Gastroesophageal sphincter (tissue), 4 donors: ENCODE data around the gene C12orf57. TPM values are rescaled to one million over a fixed set of nuclear protein-coding genes. Genes with fewer than 3 reads are reported as not detected.

Experiments
- ATAC-seq: fragments of 150-250 bp; one replicate; pipeline ENCODE4 v1.9.1; 2016; ENCODE audit warnings: mild to moderate bottlenecking, moderate library complexity
- H3K27ac ChIP-seq, 4 donors: fragments of 200-600 bp; sonication (generic) in 3 of 4; 1 replicate in 3 of 4; 2 replicates in 1 of 4; pipeline ENCODE4 v1.5.1; 2016 to 2019
- H3K27me3 ChIP-seq: fragments of 200-600 bp; sonication (generic); one replicate; pipeline ENCODE4 v1.5.1; 2019
- H3K36me3 ChIP-seq, 2 donors: fragments of 200-600 bp; sonication (generic); one replicate each; pipeline ENCODE4 v1.5.1; 2019; ENCODE audit warnings: control low read depth in 1 of 2
- H3K4me1 ChIP-seq, 3 donors: fragments of 200-600 bp; sonication (generic); 1 replicate in 2 of 3; 2 replicates in 1 of 3; pipeline ENCODE4 v1.5.1; 2016 to 2019; ENCODE audit warnings: control low read depth in 2 of 3
- H3K4me3 ChIP-seq, 2 donors: fragments of 200-600 bp; sonication (generic); one replicate each; pipeline ENCODE4 v1.5.1; 2019; ENCODE audit warnings: mild to moderate bottlenecking in 1 of 2, moderate library complexity in 1 of 2
- H3K9me3 ChIP-seq, 3 donors: fragments of 200-600 bp; sonication (generic); one replicate each; pipeline ENCODE4 v1.5.1; 2017 to 2019; ENCODE audit warnings: control low read depth in 2 of 3
- EP300 ChIP-seq: sonication (generic); formaldehyde crosslinking; IDR thresholded peaks from one replicate; pipeline ENCODE4 v1.6.1; 2017; ENCODE audit warnings: antibody characterized with exemption, mild to moderate bottlenecking
- POLR2A ChIP-seq, 2 donors: fragments of 450-650 bp; IDR thresholded peaks; one replicate each; pipeline ENCODE4 v1.6.1; 2017; ENCODE audit warnings: antibody characterized with exemption in 2 of 2, mild to moderate bottlenecking in 2 of 2, moderate library complexity in 1 of 2
- POLR2AphosphoS5 ChIP-seq: sonication (generic); formaldehyde crosslinking; IDR thresholded peaks from one replicate; pipeline ENCODE4 v1.6.1; 2017; ENCODE audit warnings: antibody characterized with exemption
- WGBS, 2 donors: methylation state at CpG; one replicate each; pipeline ENCODE4 v1.1.5; 2018; ENCODE audit warnings: low coverage in 1 of 2; 5-methylcytosine and 5-hydroxymethylcytosine counted together
- small RNA-seq, 4 donors: library from RNA; depleted of rRNA; stranded (forward); fragments of <200 nt; gene quantifications; one replicate each; pipeline ENCODE3, GENCODE V24; 2016
- total RNA-seq, 4 donors: library from RNA; depleted of rRNA; stranded (reverse); fragments of >200 nt; gene quantifications; one replicate each; pipeline ENCODE4 v1.1.0, GENCODE V29; 2016
- TF ChIP-seq, protein P1 (sequence below), 4 experiments: fragments of 200-600 bp in 2 of 4; fragments of 450-650 bp in 2 of 4; sonication (generic) in 1 of 4; IDR thresholded peaks; one replicate each; pipeline ENCODE4 v1.5.1; 2017 to 2019; ENCODE audit warnings: antibody characterized with exemption in 4 of 4, mild to moderate bottlenecking in 2 of 4, moderate library complexity in 2 of 4

Gene C12orf57
- total RNA-seq, 4 donors from 2014 or later = 172 to 521 (median 367) TPM

DNA sequence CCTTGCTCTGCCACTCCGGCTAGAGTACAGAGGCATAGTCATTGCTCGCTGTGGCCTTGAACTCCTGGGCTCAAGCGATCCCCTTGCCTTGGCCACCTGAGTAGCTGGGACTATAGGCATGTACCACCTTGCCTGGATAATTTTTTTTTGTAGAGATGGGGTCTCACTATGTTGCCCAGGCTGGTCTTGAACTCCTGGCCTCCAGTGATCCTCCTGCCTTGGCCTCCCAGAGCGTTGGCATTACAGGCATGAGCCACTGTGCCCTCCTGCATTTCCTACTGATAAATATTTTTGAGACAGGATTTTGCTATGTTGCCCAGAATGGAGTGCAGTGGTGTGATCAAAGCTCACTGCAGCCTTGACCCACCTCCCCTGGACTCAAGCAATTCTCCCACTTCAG is 36.3 kb downstream of the C12orf57 start:
- Histone ChIP-seq H3K36me3 (peaks cover 0 to 89% of the 10 kb centered on the region in 2 donors), H3K9me3 (no peaks in the 10 kb centered on the region), H3K27me3 (no peaks in the 10 kb centered on the region), H3K4me1 (no peaks in the 10 kb centered on the region), H3K27ac (no peak overlapping the region), H3K4me3 (no peak overlapping the region)
- no peak for TF ChIP-seq POLR2A (IDR thresholded peaks at IDR 0.05)
- ATAC-seq = no peak
- 60 to 97% methylated on average over 1 to 3 of the region's 4 CpGs for WGBS, 2 donors

DNA sequence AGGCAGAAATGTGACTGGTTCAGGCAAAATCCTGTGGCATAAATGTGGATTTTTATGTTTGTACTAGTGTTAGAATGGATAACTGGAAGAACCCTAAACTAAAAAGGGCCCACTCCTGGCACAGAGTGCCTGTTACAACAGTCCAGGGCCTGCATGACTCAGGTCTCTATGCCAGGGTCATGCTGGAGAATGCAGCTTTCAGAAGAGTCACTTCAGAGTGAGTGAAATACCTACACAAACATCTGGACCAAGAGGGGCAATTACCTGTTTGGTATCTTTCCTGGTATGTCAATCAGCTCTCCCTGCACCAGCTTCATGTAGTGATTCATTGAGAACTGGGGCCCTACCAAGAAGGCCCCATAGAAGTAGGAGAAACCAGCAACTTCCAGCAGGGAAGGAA is 36.9 kb downstream of the C12orf57 start:
- no peak overlapping the region for H3K27ac ChIP-seq
- no peaks in the 10 kb centered on the region for H3K4me1 ChIP-seq

DNA sequence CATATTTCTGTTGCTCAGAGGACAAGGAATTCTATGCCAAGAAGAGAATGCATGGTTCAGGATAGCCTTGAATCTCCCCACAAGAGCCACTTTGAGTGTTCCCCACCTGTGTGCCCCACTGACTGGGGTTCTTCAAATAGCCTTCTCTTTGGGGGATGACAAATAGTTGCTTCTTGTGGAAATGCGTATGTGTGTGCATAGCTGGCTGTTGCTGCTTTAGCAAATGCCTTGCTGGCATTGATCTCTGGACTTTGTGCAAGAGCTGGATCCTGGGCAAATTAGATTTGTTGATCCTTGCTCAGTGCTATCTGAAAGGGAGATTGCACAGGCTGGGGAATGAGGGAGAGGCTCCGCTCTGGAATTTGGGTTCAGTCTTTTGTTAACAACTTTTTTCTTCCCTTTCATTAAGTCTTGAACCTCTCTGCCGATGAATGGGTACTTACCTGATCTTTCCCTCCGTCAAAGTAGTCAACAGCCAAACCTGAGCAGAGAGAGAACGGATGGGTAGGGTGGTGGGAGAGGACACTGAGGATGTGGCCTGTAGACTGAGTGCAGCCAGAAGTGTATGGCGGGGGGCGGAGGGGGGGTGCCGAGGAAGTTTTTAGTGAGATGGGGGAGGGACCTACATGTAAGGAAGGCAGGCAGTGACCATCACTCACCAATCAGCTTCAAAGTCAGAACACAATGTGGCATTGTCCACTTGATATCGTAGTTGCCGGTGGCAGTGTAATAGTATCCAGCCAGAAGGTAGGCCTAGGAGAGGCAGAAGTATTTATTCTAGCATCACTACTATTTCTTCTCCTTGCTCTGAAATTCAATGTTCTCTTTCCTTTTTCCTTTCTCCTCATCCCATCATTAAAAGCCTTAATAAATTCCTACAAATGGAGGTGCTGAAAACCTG is 37.6 kb downstream of the C12orf57 start:
- no peaks in the 10 kb centered on the region for H3K27me3 ChIP-seq
- H3K27ac ChIP-seq = no peak overlapping the region
- H3K4me3 ChIP-seq = no peak overlapping the region
- no peak for ATAC-seq
- WGBS, 2 donors = 74 to 90% methylated on average over 3 to 8 of the region's 10 CpGs
- H3K36me3 ChIP-seq = peaks cover 0 to 89% of the 10 kb centered on the region in 2 donors
- no peaks in the 10 kb centered on the region for H3K4me1 ChIP-seq
- no peaks in the 10 kb centered on the region for H3K9me3 ChIP-seq
- no peak for TF ChIP-seq EP300
- TF ChIP-seq, protein P1, sequence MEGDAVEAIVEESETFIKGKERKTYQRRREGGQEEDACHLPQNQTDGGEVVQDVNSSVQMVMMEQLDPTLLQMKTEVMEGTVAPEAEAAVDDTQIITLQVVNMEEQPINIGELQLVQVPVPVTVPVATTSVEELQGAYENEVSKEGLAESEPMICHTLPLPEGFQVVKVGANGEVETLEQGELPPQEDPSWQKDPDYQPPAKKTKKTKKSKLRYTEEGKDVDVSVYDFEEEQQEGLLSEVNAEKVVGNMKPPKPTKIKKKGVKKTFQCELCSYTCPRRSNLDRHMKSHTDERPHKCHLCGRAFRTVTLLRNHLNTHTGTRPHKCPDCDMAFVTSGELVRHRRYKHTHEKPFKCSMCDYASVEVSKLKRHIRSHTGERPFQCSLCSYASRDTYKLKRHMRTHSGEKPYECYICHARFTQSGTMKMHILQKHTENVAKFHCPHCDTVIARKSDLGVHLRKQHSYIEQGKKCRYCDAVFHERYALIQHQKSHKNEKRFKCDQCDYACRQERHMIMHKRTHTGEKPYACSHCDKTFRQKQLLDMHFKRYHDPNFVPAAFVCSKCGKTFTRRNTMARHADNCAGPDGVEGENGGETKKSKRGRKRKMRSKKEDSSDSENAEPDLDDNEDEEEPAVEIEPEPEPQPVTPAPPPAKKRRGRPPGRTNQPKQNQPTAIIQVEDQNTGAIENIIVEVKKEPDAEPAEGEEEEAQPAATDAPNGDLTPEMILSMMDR (IDR thresholded peaks at IDR 0.05) = no peak
- no peak for TF ChIP-seq POLR2AphosphoS5
- TF ChIP-seq POLR2A (IDR thresholded peaks at IDR 0.05) = no peak

More for the DNA sequence above, 36.9 kb downstream of the C12orf57 start:
- no peak for ATAC-seq
- no peaks in the 10 kb centered on the region for H3K27me3 ChIP-seq
- peaks cover 0 to 89% of the 10 kb centered on the region in 2 donors for H3K36me3 ChIP-seq
- no peaks in the 10 kb centered on the region for H3K9me3 ChIP-seq
- TF ChIP-seq POLR2AphosphoS5 = no peak
- TF ChIP-seq POLR2A (IDR thresholded peaks at IDR 0.05) = no peak
- no peak for TF ChIP-seq EP300
- TF ChIP-seq, protein P1 (IDR thresholded peaks at IDR 0.05) = no peak
- no peak overlapping the region for H3K4me3 ChIP-seq

DNA sequence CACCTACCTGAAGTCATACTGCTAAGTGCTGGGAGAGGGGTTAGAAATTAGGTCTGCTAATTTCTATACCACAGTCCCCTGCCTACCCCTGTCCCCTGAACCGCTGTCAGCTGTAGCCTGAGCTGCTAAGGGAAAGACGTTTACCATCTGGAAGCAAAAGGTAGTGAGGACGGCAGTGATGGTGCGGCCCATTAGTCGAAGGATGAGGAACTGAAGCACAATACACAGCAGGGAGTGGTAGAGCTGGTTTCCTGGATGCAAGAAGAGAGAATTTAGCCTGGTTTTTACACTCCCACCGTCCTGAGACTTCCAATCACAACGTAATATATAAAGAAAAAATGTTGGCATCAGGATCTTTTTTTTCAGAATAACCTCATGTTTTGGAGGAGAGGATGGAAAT is 38.7 kb downstream of the C12orf57 start:
- no peaks in the 10 kb centered on the region for H3K27me3 ChIP-seq
- no peak overlapping the region for H3K27ac ChIP-seq
- TF ChIP-seq POLR2AphosphoS5 (no peak), POLR2A (IDR thresholded peaks at IDR 0.05) (no peak), EP300 (no peak)
- TF ChIP-seq, protein P1 (IDR thresholded peaks at IDR 0.05) = no peak
- 55 to 86% methylated on average over 3 to 5 of the region's 7 CpGs for WGBS, 2 donors
- peaks cover 0 to 78% of the 10 kb centered on the region in 2 donors for H3K36me3 ChIP-seq
- no peaks in the 10 kb centered on the region for H3K9me3 ChIP-seq
- H3K4me3 ChIP-seq = no peak overlapping the region
- peaks cover 0 to 6% (median 0%) of the 10 kb centered on the region in 3 donors for H3K4me1 ChIP-seq
- ATAC-seq = no peak

DNA sequence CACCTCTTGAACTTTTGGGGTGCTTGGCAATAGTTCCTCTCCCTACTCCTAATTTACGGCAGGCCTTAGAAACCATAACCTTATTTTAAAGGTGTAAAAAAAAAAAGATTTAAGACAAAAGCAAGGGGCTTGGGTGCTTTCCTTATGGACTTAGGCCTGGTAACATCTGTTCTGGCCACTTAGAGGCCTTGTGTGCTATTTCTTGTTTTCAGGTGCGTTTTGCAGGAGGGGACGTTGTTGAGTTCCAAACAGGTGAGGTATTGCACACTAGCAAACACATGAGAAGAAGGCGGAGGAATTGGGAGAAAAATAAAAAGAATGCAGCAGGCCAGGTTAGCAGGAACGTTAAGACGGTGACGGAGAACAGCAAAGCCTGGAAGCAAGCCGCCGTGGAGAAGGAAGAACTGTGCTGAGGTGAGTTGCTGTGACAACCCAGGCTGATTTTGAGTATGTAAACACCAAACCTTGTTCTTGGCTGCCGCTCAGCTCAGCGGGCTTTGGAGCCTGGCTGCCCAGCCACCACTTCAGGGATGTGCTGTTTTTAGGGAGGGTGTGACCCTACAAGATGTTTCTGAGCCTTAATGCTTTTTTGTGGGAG is 44.2 kb downstream of the C12orf57 start:
- Histone ChIP-seq H3K27ac (peak overlapping the region; percentile 66 to 78 (median 72)), H3K4me3 (no peak overlapping the region), H3K9me3 (no peaks in the 10 kb centered on the region), H3K36me3 (peaks cover 0 to 31% of the 10 kb centered on the region in 2 donors), H3K4me1 (peaks cover 0 to 22% (median 2%) of the 10 kb centered on the region in 3 donors), H3K27me3 (no peaks in the 10 kb centered on the region)
- WGBS, 2 donors = 38 to 66% methylated on average over 10 of the region's 11 CpGs
- peak; percentile 89 for ATAC-seq
- TF ChIP-seq, protein P1 (IDR thresholded peaks at IDR 0.05) = no peak
- no peak for TF ChIP-seq EP300
- TF ChIP-seq POLR2A (IDR thresholded peaks at IDR 0.05) = no peak
- TF ChIP-seq POLR2AphosphoS5 = peak; percentile 42

Small RNA genes within 50 kb of the gene (small RNA-seq; reads per million reads assigned to genes)
- gene MIR141 = 0.12 to 0.55 (median 0.33) reads per million in 4 donors
- gene MIR200C = 0 to 1.4 (median 0) reads per million in 4 donors
- gene RNU7-1 = 0 reads per million in 4 donors
- gene SCARNA12 = 0 to 1.6 (median 0.15) reads per million in 4 donors

Other genes starting within 250 kb of the C12orf57 start
- gene PIANP, start 243.2 kb upstream of the C12orf57 start, total RNA-seq = 1 to 10 TPM in 1 of 4 donors, under 1 TPM in 3; 0.46 to 1.2 (median 0.73) TPM
- gene COPS7A, start 220.0 kb upstream of the C12orf57 start, total RNA-seq = 10 to 100 TPM; 54.4 to 69.5 (median 55.4) TPM
- 100 to 1,000 TPM; 140 to 290 (median 216) TPM for gene MLF2, start 190.9 kb upstream of the C12orf57 start, total RNA-seq
- gene PTMS, start 177.7 kb upstream of the C12orf57 start, total RNA-seq = 100 to 1,000 TPM; 259 to 516 (median 325) TPM
- 1 to 10 TPM in 3 of 4 donors, under 1 TPM in 1; 0.30 to 3.0 (median 1.9) TPM for gene LAG3, start 171.5 kb upstream of the C12orf57 start, total RNA-seq
- gene CD4, start 154.5 kb upstream of the C12orf57 start, total RNA-seq = 10 to 100 TPM in 2 of 4 donors, 1 to 10 TPM in 2; 2.6 to 15.2 (median 9.1) TPM
- 1 to 10 TPM; 3.7 to 9.7 (median 3.9) TPM for gene GPR162, start 122.2 kb upstream of the C12orf57 start, total RNA-seq
- gene P3H3, start 115.6 kb upstream of the C12orf57 start, total RNA-seq = 10 to 100 TPM; 17.3 to 28.3 (median 23.0) TPM
- gene GNB3, start 103.1 kb upstream of the C12orf57 start, total RNA-seq = 1 to 10 TPM in 3 of 4 donors, under 1 TPM in 1; 0.45 to 1.8 (median 1.3) TPM
- gene CDCA3, start 92.7 kb upstream of the C12orf57 start, total RNA-seq = 1 to 10 TPM; 1.1 to 5.9 (median 1.4) TPM
- 10 to 100 TPM; 43.4 to 70.9 (median 65.0) TPM for gene USP5, start 91.9 kb upstream of the C12orf57 start, total RNA-seq
- gene TPI1, start 76.5 kb upstream of the C12orf57 start, total RNA-seq = 100 to 1,000 TPM; 324 to 473 (median 392) TPM
- 10 to 100 TPM in 1 of 4 donors, 1 to 10 TPM in 3; 7.4 to 10.7 (median 8.1) TPM for gene SPSB2, start 70.7 kb upstream of the C12orf57 start, total RNA-seq
- gene LRRC23, start 39.2 kb upstream of the C12orf57 start, total RNA-seq = 10 to 100 TPM in 3 of 4 donors, 1 to 10 TPM in 1; 8.8 to 16.6 (median 13.6) TPM
- gene ENO2, start 29.4 kb upstream of the C12orf57 start, total RNA-seq = 10 to 100 TPM; 31.2 to 68.2 (median 43.5) TPM
- 100 to 1,000 TPM in 2 of 4 donors, 10 to 100 TPM in 2; 49.0 to 136 (median 95.2) TPM for gene ATN1, start 16.1 kb upstream of the C12orf57 start, total RNA-seq
- not detected for gene RNU7-1, start 206 bp upstream of the C12orf57 start, total RNA-seq
- 10 to 100 TPM in 1 of 4 donors, 1 to 10 TPM in 3; 2.6 to 15.9 (median 7.5) TPM for gene PTPN6, start 7.3 kb downstream of the C12orf57 start, total RNA-seq
- gene PHB2, start 26.6 kb downstream of the C12orf57 start, total RNA-seq = 100 to 1,000 TPM; 170 to 215 (median 187) TPM
- 10 to 100 TPM; 17.0 to 27.3 (median 20.1) TPM for gene EMG1, start 26.9 kb downstream of the C12orf57 start, total RNA-seq
- gene LPCAT3, start 74.5 kb downstream of the C12orf57 start, total RNA-seq = 10 to 100 TPM; 23.7 to 33.7 (median 26.6) TPM
- 100 to 1,000 TPM; 391 to 853 (median 638) TPM for gene C1S, start 116.7 kb downstream of the C12orf57 start, total RNA-seq
- 100 to 1,000 TPM; 330 to 846 (median 620) TPM for gene C1R, start 148.4 kb downstream of the C12orf57 start, total RNA-seq
- gene C1RL, start 165.2 kb downstream of the C12orf57 start, total RNA-seq = 100 to 1,000 TPM in 2 of 4 donors, 10 to 100 TPM in 2; 85.9 to 181 (median 103) TPM
- 1 to 10 TPM in 1 of 4 donors, under 1 TPM in 1, not detected in 2; 0.58 to 1.1 TPM for gene RBP5, start 184.9 kb downstream of the C12orf57 start, total RNA-seq
- gene CLSTN3, start 186.3 kb downstream of the C12orf57 start, total RNA-seq = 10 to 100 TPM; 13.9 to 34.3 (median 17.4) TPM
- gene PEX5, start 245.7 kb downstream of the C12orf57 start, total RNA-seq = 10 to 100 TPM; 36.8 to 53.2 (median 47.4) TPM